GM18909 (cell line): ENCODE measurements around the gene NGFR.
"Not testable (repeated sequence)": the region's sequence is repeated elsewhere in the genome, so short reads cannot be mapped to it uniquely, and the experiment has no call there.

Experiments
- ATAC-seq: cut with Tn5 transposase; IDR thresholded peaks from one replicate; pipeline ENCODE4 v1.9.1; 2021; ENCODE audit warnings: mild to moderate bottlenecking; ENCODE audit not compliant: unreplicated experiment, poor library complexity

Gene NGFR

DNA sequence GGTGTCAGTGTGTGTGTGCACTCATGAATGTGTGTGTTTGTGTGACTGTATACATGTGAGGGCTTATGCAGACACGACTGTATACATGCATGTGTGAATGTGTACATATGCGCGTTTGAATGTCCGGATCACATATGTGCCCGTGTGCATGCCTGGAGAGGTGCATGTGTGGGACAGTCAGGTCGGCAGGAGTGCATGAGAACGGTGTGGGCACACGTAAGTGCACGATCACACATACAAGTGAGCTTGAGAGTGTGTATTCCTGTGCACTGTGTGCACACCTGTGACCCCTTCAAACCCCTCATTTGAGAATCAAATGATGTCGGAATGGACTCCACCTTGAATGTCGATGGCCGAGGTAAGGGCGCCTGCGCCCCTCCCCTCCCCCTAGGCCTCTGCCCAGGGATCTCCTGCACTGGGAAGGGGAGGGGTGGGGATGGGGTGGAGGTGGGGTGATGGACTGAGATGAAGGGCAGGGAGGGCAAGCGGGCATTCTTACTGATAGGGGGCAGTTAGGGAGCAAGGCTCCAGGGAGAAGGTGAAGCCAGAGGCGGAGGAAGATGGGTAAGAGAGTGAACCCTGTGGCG lies 601 bp upstream of the NGFR start:
- ATAC-seq, result no peak

DNA sequence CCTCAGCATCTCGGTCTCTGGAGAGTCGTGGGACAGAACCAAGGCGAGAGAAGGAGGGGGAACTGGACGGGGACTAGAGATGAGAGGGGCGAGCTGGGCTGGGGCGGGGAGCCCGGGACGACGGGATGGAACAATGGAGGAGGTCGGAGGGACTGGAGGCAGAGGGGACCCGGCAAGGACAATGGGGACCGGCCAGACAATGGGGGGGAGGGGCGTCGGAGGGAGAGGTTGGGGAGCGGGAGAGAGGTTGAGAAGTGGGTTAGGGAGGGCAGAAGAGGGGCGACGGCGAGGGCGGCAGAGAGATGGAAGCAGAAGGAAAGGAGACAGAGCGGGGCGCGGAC lies 719 bp downstream of the NGFR start:
- no peak for ATAC-seq

DNA sequence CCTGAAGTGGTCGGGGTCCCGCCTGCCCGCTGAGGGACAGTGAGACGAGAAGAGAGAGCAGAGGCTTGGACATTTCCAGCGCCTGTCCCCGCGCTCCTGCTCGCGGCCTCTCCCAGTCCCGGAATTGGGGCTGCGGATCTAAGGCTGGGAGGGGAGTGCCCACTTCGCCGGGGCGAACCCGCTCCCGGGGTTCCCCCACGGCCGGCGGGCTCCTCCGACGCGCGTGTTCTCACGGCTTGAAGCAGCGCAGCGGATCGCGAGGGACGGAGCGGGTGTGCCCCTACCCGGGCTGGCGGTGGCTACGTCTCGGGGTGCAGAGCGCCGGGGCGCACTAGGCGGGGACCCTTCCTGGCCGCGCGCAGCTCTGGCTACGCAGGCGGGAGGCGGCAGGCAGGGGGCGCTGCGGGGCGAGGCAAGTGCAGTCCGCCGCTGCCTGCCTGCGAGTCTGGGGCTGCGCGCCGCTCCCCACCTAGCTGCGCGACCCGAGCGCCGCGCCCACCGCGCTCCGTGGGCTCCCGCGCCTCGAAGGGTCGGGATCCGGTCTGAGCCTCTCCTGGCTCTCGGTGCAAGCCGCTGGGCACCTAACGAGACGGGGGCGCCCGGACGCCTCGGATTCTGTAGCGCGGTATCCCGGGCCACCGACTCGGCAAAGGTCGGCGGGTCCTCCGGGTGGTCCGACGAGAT lies 1.2 kb downstream of the NGFR start:
- peak; percentile 56 for ATAC-seq

DNA sequence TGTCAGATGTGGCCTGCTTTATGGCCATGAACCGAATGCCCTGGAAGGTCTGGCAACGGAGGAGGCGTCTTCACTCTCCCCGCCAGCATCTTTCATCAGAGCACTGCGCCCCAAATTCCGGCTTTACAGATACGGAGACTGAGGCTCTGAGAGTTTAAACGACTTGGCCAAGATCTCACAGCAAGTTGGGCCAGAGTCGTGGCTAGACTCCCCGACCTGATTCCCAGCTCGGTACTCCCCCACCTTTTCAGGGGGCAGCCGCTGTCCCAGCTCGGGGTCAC lies 1.7 kb downstream of the NGFR start:
- no peak for ATAC-seq

DNA sequence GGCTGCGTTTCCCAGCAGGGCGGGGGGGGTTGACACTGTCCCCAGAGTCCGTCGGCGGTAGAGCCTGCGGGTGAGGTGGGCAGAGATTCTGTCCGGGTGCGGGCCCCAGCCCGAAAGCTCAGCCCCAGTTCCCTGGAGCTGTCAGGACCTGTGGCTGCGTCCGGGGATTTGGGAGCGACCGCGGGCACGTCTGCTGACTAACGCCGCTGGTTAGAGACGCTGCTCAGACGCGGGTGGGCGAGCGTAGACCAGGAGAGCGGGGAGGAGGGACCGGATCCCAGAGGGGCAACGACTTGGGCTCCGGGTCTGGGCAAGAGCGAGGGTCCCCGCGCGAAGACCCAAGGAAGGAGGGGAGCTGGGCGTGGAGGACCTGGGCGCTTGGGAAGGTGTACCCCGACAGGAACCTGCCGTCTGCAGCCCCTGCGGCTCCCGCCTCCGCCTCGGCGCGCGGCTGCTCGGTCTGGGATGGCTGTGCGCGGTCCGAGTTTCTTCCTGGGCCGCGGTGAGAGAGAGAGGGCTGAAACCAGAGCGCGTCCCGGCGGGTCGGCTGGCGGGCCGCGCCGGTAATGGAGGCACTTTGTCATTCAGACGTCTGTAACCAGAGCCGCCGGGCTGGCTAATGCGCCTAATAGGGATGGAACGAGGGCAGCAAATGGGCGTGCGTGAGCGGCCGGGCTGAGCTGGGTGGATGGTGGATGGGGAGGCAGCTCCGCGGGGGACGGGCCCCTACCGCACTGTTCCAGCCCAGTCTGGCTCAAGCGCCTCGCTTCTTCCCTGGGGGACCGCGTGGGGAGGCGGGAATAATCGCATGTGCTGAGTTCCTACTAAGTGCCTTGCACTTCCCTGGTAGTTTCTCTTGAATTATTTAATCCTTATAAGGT lies 2.3 kb downstream of the NGFR start:
- no peak for ATAC-seq

DNA sequence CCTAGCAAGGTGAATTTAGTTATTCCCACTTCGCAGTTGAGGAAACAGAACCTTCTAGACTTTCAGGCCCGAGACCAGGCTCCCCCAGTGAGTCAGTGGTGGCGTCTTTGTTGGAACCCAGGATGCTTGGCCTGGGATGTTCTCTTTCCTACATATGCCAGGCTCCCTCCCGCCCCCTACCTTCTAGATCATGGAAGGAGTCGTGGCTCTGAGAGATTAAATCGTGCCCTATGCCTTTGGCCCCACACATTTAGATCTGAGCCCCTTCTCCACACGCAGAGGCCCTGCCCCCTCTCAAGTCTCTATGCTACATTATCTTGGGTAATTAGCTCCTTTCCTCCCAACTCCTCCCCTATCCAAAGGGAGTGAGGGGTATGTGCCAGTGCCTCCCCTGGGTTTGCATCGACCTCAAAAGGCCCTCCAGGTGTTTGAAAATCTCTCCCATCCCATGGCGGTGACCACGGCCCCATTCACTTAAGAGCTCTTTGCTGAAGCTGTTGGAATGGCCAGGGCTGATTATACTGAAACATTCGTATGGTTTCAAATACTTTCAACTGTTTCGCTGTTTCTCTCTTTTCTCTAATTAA lies 3.0 kb downstream of the NGFR start:
- ATAC-seq, result no peak

DNA sequence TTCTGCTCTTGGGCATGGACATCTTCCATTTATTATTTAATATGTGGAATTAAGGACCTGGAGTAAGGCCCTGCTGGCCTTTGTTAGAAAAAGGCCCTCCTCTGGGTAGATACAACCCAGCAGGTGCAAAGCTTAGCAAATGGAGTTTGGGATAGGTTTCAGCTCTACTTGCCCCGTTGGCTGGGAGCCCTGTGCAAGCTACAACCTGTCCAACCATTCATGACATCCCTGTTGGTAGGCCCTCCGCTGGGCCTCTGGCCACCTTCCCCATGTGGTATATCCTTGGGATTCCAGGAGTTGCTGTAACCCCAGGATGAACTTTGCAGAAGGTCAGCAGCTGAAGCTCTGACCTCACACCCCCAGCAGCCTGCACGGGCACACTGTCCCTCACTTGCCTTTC lies 6.4 kb downstream of the NGFR start:
- no peak for ATAC-seq

DNA sequence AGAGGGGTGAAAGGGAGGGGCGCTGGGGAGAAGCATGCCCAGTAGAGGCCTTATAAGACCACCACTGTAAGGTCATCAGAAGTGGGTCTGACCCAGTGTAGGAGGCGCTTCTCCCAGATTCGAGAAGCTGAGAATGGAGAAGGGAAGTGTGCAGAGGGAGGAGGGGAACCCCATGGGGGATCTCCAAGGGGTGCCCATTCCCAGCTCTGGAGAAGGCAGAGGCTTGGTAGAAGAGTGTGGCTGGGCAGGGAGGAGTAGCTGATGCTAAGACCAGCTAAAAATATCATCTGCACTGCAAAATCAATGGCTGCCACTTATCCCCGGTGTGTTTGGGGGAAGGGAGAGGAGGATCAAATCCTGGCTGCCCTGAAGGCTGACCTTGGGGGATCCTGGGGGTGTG lies 7.2 kb downstream of the NGFR start:
- ATAC-seq, result no peak

DNA sequence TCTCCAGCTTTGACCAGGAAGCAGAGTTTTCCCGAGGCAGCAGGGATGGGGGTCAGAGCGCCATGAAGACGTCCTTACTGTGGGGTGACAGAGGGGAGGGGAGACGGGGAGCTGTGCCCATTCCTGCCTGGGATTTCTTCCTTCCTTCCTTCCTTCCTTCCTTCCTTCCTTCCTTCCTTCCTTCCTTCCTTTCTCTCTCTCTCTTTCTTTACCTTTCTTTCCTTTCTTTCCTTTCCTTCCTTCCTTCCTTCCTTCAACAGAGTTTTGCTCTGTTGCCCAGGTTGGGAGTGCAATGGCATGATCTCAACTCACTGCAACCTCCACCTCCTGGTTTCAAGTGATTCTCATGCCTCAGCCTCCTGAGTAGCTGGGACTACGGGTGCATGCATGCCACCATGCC lies 7.6 kb downstream of the NGFR start:
- ATAC-seq, result not testable (repeated sequence)

DNA sequence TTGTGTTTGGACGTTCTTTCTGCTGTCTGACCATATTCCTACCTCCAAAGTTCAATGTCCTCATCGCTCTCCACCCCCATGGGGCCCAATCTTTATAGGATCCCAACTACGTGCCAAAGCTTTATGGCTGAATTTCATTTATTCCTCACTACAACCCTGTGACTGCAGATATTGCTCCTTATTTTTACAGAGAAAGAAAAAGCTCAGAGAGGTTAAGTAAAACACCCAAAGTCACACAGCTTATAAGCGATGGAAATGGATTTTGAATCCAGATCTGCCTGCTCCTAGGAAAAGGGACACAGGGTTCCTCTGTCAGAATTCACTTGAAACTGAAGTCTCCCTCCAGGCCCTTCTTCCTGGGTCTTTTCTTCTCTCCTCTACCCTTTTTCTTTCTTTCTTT lies 9.3 kb downstream of the NGFR start:
- no peak for ATAC-seq

DNA sequence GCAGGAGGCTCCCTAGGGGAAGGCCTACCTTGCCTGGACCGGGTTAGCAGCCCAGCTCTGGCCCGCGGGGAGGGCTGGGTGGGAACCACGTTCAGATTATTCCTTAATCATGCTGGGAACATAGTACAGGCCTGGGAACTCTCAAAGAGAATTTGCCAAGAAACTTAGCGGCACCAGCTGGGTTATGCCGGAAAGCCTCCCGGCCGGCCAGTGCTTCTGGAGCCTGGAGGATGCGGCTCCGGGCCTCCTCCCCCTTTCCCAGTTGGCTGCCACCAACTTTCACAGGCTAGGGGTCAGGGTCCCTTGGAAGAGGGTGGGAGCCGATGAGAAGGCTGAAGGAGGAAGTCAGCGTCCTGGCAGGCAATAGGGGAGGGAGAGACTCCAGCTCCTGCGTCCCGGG lies 10.8 kb downstream of the NGFR start:
- ATAC-seq, result no peak

DNA sequence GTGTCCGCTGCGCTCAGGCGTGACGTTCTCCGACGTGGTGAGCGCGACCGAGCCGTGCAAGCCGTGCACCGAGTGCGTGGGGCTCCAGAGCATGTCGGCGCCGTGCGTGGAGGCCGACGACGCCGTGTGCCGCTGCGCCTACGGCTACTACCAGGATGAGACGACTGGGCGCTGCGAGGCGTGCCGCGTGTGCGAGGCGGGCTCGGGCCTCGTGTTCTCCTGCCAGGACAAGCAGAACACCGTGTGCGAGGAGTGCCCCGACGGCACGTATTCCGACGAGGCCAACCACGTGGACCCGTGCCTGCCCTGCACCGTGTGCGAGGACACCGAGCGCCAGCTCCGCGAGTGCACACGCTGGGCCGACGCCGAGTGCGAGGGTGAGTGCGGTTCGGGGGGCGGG lies 11.2 kb downstream of the NGFR start:
- ATAC-seq, result no peak

DNA sequence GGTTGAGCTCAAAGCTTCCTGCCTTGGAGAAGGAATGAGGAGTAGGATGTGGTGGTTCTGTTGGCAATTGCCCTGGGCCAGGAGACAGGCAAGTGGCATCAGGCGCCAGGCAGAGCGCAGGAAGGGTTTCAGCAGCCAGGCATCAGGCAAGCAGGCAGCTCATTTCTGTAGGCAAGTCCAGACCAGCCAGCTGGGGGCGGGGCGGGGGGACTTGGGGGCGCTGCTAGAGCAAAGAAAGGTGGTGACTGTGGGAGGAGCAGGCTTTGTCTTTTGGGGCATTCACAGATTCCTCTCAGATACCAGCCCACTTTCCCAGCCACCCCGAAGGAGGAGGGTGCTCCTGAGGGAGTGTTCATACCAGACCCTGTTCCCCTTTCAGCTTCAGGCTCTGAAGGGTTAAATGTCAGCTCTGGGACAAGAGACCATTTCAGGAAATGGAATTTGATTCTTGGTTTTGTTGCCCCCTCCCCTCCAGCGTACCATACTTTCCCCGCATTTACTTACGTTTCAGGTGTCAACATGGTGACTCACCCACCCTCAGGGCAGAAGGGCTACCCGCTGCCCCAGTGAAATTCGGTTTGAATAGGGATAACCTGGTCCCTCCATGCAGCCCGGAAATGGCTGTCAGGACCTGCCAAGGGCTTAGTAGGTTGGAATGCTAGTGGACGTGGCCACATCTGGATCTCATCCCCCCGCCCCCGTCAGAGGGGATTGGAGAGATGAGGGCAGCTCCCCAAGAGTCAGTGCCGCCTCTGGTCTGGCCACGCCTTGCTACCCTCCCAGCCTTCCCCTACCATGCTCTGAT lies 13.2 kb downstream of the NGFR start:
- ATAC-seq, result no peak

DNA sequence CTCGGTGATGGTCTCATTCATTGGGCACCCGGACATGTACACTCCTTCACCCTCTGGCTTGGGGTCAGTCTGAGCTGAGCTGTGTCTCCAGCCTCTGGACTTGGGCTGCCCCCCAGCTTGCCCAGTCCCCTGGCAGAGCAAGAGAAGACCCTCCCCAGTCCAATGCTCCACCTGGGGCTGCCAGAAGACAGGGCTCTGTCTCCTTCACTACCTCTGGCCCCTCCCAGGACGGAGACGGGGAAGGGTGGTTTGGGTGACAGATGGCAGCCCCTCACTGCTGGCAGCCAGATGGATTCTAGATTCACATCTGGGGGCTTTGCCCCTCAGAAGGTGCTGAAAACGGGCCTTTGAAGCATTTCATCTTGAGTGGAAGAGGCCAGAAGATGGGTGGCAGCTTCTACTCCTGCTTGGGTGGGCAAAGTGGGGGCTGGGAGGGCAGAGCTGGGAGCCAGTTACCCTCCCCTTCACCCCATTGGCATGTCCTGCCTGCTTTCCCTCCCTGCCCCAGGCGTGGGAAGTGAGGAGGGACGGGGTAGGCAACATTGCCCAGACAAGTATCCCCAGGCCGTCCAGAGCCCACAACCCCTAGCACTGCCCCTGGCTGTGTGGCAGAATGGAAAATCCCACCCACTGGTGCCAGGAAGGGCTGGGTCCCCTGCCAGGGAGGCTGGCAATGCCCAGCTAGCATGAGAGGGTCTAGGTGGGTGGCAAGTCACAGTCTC lies 13.9 kb downstream of the NGFR start:
- no peak for ATAC-seq

DNA sequence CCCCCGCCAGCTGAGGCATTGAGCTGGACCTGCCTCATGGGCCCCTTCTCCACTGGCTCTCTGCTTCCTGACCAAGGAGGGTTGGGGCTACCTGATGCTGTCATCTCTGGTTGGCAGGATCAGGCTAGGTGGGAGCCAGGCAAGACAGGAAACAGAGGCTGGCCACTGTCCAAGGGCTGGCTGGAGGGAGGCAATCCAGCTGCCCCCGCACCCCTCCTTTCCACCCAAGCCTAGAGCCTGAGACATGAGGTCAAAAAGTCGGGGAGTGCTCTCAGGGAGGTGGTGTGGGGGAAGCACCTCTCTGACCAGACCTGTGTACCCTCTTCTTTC lies 14.5 kb downstream of the NGFR start:
- no peak for ATAC-seq

DNA sequence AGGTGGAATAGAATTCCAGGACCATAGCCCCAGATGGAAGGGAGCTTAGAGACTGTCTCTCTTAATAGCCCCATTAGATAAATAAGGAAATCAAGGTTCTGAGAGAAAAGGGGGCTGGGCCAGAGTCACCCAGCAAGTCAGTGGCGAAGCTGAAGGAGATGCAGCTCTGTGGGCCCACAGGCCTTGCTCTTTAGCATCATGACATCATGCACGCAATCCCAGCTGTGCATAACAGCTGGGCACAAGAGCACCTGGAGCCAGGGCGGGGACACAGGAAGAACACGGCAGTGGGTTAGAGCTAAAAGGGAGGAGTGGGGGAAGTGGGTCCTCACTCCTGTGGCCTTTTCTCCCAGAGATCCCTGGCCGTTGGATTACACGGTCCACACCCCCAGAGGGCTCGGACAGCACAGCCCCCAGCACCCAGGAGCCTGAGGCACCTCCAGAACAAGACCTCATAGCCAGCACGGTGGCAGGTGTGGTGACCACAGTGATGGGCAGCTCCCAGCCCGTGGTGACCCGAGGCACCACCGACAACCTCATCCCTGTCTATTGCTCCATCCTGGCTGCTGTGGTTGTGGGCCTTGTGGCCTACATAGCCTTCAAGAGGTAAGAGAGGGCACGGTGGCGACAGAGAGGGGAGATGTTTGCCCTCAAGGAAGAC lies 15.1 kb downstream of the NGFR start:
- ATAC-seq, result no peak

DNA sequence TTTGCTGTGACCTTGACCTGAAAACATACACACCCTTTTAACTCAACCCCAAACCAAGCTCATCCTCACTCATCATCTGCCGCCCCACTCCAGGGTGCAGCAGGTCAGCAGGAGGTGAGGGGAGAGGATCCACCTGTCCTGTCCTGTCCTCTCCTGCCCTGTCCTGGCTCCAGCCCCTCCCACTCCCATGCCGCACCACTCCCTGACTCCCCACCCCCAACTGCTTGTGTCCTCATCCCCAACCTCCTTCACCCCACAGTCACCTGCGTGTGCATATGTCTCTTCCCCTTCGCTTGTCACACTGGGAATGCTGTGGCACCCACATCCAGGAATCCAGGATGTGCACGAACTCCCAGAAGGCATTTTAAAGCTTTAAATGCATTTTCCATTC lies 15.6 kb downstream of the NGFR start:
- ATAC-seq, result no peak

DNA sequence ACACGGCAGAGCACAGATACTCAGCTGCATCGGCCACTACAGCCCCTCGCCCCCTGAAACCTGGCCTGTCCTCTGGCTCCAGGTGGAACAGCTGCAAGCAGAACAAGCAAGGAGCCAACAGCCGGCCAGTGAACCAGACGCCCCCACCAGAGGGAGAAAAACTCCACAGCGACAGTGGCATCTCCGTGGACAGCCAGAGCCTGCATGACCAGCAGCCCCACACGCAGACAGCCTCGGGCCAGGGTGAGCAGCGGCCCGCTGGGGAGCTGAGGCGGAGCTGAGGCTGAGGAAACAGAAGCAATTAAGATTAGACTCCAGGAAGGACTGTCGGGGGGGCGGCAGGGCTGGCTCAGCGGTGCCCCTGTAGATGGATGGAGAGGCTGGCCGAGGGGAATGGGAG lies 16.7 kb downstream of the NGFR start:
- no peak for ATAC-seq

DNA sequence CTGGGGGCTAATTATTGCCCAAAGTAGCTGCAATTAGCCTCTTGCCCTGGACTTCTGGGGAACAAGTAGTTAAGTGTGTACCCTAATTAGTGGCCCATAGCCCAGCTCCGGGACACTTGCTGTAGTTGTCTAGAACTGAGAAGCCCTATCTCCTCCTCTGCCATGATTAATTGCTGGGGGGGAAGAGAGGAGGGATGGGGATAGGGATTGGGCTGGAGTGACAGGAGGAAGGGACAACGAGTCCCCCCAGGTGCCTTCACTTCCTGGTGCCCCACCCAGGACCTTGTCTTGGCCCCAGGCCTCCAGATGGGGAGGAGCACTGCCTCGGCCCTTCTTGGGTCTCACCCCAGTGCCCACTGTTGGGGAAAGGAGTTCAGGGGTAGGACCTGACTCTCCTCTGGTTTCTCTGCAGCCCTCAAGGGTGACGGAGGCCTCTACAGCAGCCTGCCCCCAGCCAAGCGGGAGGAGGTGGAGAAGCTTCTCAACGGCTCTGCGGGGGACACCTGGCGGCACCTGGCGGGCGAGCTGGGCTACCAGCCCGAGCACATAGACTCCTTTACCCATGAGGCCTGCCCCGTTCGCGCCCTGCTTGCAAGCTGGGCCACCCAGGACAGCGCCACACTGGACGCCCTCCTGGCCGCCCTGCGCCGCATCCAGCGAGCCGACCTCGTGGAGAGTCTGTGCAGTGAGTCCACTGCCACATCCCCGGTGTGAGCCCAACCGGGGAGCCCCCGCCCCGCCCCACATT lies 17.4 kb downstream of the NGFR start:
- no peak for ATAC-seq
